Measurements from ENCODE around the gene SNCAIP.

The SNCAIP gene

GRCh38 chr5:122311961-122312590 lies at the start of gene SNCAIP:
Gene SNCAIP (plus strand): TSS chr5:122312237. CDS start chr5:122391135, 78,898 bp downstream.
- DNase-seq (ENCODE audit: low read depth, low spot score), result no peak

- DNase-seq (ENCODE audit: low read depth, low spot score), result no peak
Measured at GRCh38 chr5:122263352-122264030, 48.5 kb upstream of the SNCAIP start.

GRCh38 chr5:122264610-122265009 lies 47.4 kb upstream of the SNCAIP start:
- DNase-seq (ENCODE audit: low read depth, low spot score), result no peak

- no peak for DNase-seq (ENCODE audit: low read depth, low spot score)
Measured at GRCh38 chr5:122267185-122267584, 44.9 kb upstream of the SNCAIP start.

GRCh38 chr5:122273696-122274095 lies 38.3 kb upstream of the SNCAIP start:
- DNase-seq (ENCODE audit: low read depth, low spot score), result no peak

- DNase-seq (ENCODE audit: low read depth, low spot score), result no peak
Measured at GRCh38 chr5:122283592-122283991, 28.4 kb upstream of the SNCAIP start.

GRCh38 chr5:122286541-122286940 lies 25.5 kb upstream of the SNCAIP start:
- DNase-seq (ENCODE audit: low read depth, low spot score), result no peak

GRCh38 chr5:122287101-122287500 lies 24.9 kb upstream of the SNCAIP start:
- no peak for DNase-seq (ENCODE audit: low read depth, low spot score)

- DNase-seq (ENCODE audit: low read depth, low spot score), result no peak
Measured at GRCh38 chr5:122291000-122291901, 20.8 kb upstream of the SNCAIP start.

GRCh38 chr5:122292332-122292731 lies 19.7 kb upstream of the SNCAIP start:
- DNase-seq (ENCODE audit: low read depth, low spot score), result no peak

GRCh38 chr5:122295138-122295537 lies 16.9 kb upstream of the SNCAIP start:
- no peak for DNase-seq (ENCODE audit: low read depth, low spot score)

- DNase-seq (ENCODE audit: low read depth, low spot score), result no peak
Measured at GRCh38 chr5:122296871-122297270, 15.2 kb upstream of the SNCAIP start.

- DNase-seq (ENCODE audit: low read depth, low spot score), result no peak
Measured at GRCh38 chr5:122297587-122298298, 14.3 kb upstream of the SNCAIP start.

GRCh38 chr5:122300374-122300773 lies 11.7 kb upstream of the SNCAIP start:
- no peak for DNase-seq (ENCODE audit: low read depth, low spot score)

GRCh38 chr5:122301016-122301415 lies 11.0 kb upstream of the SNCAIP start:
- DNase-seq (ENCODE audit: low read depth, low spot score), result no peak

GRCh38 chr5:122304471-122305215 lies 7.4 kb upstream of the SNCAIP start:
- DNase-seq (ENCODE audit: low read depth, low spot score), result no peak

- no peak for DNase-seq (ENCODE audit: low read depth, low spot score)
Measured at GRCh38 chr5:122306461-122306860, 5.6 kb upstream of the SNCAIP start.

- no peak for DNase-seq (ENCODE audit: low read depth, low spot score)
Measured at GRCh38 chr5:122310889-122311288, 1.1 kb upstream of the SNCAIP start.

- DNase-seq (ENCODE audit: low read depth, low spot score), result no peak
Measured at GRCh38 chr5:122311497-122311960, 508 bp upstream of the SNCAIP start.

GRCh38 chr5:122312591-122313406 lies 762 bp downstream of the SNCAIP start:
- no peak for DNase-seq (ENCODE audit: low read depth, low spot score)
